HepG2 (cell line): ENCODE measurements around the gene ORC2. TPM values are rescaled to one million over a fixed set of nuclear protein-coding genes. Genes with fewer than 3 reads are reported as not detected.

Experiments
- CCAR2 ChIP-seq: fragments of 200-400 bp; formaldehyde crosslinking; optimal IDR thresholded peaks from 2 replicates; pipeline ENCODE3; 2018; ENCODE audit warnings: low read depth, mild to moderate bottlenecking, low read length, moderate library complexity
- JUND ChIP-seq: sonication (generic); formaldehyde crosslinking; IDR thresholded peaks from 2 replicates; pipeline ENCODE4 v1.8.0; 2022; ENCODE audit warnings: mild to moderate bottlenecking, missing genetic modification reagents
- KDM1A ChIP-seq: IDR thresholded peaks from 2 replicates; pipeline ENCODE4 v1.6.1; 2016; ENCODE audit warnings: missing compliant biosample characterization
- MATR3 ChIP-seq: sonication (generic); formaldehyde crosslinking; IDR thresholded peaks from 2 replicates; pipeline ENCODE4 v1.4.0; 2020; ENCODE audit warnings: missing genetic modification reagents
- NRL ChIP-seq: sonication (generic); formaldehyde crosslinking; IDR thresholded peaks from 2 replicates; pipeline ENCODE4 v1.5.0; 2020; ENCODE audit warnings: missing genetic modification reagents, mild to moderate bottlenecking, moderate library complexity, borderline replicate concordance
- SCMH1 ChIP-seq: sonication (generic); formaldehyde crosslinking; IDR thresholded peaks from 2 replicates; pipeline ENCODE4 v1.9.0; 2021; ENCODE audit warnings: missing genetic modification reagents, mild to moderate bottlenecking, borderline replicate concordance
- TBX3 ChIP-seq: fragments of 450-650 bp; IDR thresholded peaks from 2 replicates; pipeline ENCODE4 v1.6.1; 2017; ENCODE audit warnings: antibody characterized with exemption, mild to moderate bottlenecking, inconsistent platforms, borderline replicate concordance
- TOPORS ChIP-seq: sonication (generic); formaldehyde crosslinking; IDR thresholded peaks from 2 replicates; pipeline ENCODE4 v1.8.0; 2023; ENCODE audit warnings: mild to moderate bottlenecking, missing genetic modification reagents
- ZFP37 ChIP-seq: sonication (generic); formaldehyde crosslinking; IDR thresholded peaks from 2 replicates; pipeline ENCODE4 v1.4.0; 2020; ENCODE audit warnings: missing genetic modification reagents, borderline replicate concordance
- ZKSCAN1 ChIP-seq: fragments of 150-350 bp; IDR thresholded peaks from 2 replicates; pipeline ENCODE4 v1.6.1; 2014; ENCODE audit warnings: low read length
- ZMYM2 ChIP-seq: sonication (generic); formaldehyde crosslinking; IDR thresholded peaks from 2 replicates; pipeline ENCODE4 v1.8.0; 2022; ENCODE audit warnings: mild to moderate bottlenecking, missing genetic modification reagents
- ZNF224 ChIP-seq: sonication (generic); formaldehyde crosslinking; IDR thresholded peaks from 2 replicates; pipeline ENCODE4 v1.5.0; 2020; ENCODE audit warnings: mild to moderate bottlenecking, missing genetic modification reagents
- ZNF30 ChIP-seq: sonication (generic); formaldehyde crosslinking; IDR thresholded peaks from 2 replicates; pipeline ENCODE4 v1.5.0; 2020; ENCODE audit warnings: mild to moderate bottlenecking, missing genetic modification reagents
- ZNF337 ChIP-seq: sonication (generic); formaldehyde crosslinking; IDR thresholded peaks from 2 replicates; pipeline ENCODE4 v1.5.1; 2020; ENCODE audit warnings: missing genetic modification reagents, low read depth, mild to moderate bottlenecking, borderline replicate concordance
- ZNF468 ChIP-seq: sonication (generic); formaldehyde crosslinking; IDR thresholded peaks from 2 replicates; pipeline ENCODE4 v1.8.0; 2022; ENCODE audit warnings: mild to moderate bottlenecking, moderate library complexity, missing genetic modification reagents
- ZNF589 ChIP-seq: sonication (generic); formaldehyde crosslinking; conservative IDR thresholded peaks from 2 replicates; pipeline ENCODE4 v1.8.0; 2022; ENCODE audit warnings: mild to moderate bottlenecking, moderate library complexity, missing genetic modification reagents
- polyA plus RNA-seq, 8 experiments: library from polyadenylated mRNA; depleted of rRNA in 3 of 8; stranded (reverse) in 7 of 8; unstranded in 1 of 8; fragments of >200 nt; fragmentation: Illumina TruSeq in 4 of 8; extraction: Trizol in 4 of 8; gene quantifications; 2 replicates each; pipeline versions ENCODE4 v1.2.1 to v1.2.3, GENCODE V29; 2011 to 2016; ENCODE audit warnings: low read depth in 4 of 8, missing spikeins in 1 of 8, mixed read lengths in 1 of 8; ENCODE audit not compliant: insufficient read depth in 1 of 8
- total RNA-seq, 5 experiments: library from RNA; depleted of rRNA; stranded (reverse); fragments of >200 nt; fragmentation: Illumina TruSeq; extraction: Trizol; gene quantifications; 2 replicates each; pipeline ENCODE4 v1.2.3, GENCODE V29; 2016; ENCODE audit warnings: low read depth in 1 of 5
- TF ChIP-seq, protein P1 (sequence below): sonication (generic); formaldehyde crosslinking; IDR thresholded peaks from 2 replicates; pipeline ENCODE4 v1.4.0; 2020; ENCODE audit warnings: missing genetic modification reagents
- TF ChIP-seq, protein P2 (sequence below): sonication (generic); formaldehyde crosslinking; IDR thresholded peaks from 2 replicates; pipeline ENCODE4 v1.8.1; 2023; ENCODE audit warnings: mild to moderate bottlenecking, moderate library complexity, missing genetic modification reagents
- TF ChIP-seq, protein P3 (sequence below): sonication (generic); formaldehyde crosslinking; IDR thresholded peaks from 2 replicates; pipeline ENCODE4 v1.4.0; 2020; ENCODE audit warnings: missing genetic modification reagents, borderline replicate concordance
- TF ChIP-seq, protein P4 (sequence below): sonication (generic); formaldehyde crosslinking; IDR thresholded peaks from 2 replicates; pipeline ENCODE4 v1.4.0; 2020; ENCODE audit warnings: missing genetic modification reagents

Gene ORC2
- total and polyA plus RNA-seq, 2 of the 13 experiments (the other 11 are each of a cell fraction or from before 2014, with no cell fraction given), result 19.3 to 73.5 TPM

DNA sequence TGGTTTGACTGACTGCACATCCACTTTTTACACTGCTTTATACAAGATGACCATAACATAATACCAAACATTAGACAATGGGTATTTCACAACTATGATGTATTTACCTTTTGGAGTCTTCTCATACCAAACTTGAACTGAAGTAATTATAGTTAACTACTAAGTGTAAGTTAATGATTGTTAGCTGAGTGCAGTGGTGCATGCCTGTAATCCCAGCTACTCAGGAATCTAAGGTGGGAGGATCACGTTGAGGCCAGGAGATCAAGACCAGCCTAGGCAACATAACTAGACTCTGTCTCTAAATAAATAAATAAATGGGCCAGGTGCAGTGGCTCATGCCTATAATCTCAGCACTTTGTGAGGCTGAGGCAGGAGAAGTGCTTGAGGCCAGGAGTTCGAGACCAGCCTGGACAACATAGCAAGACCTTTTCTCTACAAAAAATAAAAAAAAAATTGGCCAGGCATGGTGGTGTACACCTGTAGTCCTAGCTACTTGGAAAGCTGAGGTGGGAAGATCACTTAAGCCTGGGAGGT is 44.9 kb upstream of the ORC2 start (continued):
- TF ChIP-seq TOPORS (CRISPR knock-in tag) (no peak), ZFP37 (no peak), NRL (CRISPR knock-in tag) (no peak), ZKSCAN1 (no peak), ZNF337 (CRISPR knock-in tag) (peak; percentile 83), ZNF224 (CRISPR knock-in tag) (no peak), TBX3 (peak; percentile 48; the same call in 1 of the 2 replicates), JUND (no peak), ZNF589 (no peak), KDM1A (CRISPR knock-in tag) (peak; percentile 86), ZMYM2 (CRISPR knock-in tag) (peak; percentile 99), MATR3 (CRISPR knock-in tag) (no peak), ZNF30 (CRISPR knock-in tag) (no peak), SCMH1 (CRISPR knock-in tag) (no peak), ZNF468 (no peak), CCAR2 (no peak)
- TF ChIP-seq, protein P1, sequence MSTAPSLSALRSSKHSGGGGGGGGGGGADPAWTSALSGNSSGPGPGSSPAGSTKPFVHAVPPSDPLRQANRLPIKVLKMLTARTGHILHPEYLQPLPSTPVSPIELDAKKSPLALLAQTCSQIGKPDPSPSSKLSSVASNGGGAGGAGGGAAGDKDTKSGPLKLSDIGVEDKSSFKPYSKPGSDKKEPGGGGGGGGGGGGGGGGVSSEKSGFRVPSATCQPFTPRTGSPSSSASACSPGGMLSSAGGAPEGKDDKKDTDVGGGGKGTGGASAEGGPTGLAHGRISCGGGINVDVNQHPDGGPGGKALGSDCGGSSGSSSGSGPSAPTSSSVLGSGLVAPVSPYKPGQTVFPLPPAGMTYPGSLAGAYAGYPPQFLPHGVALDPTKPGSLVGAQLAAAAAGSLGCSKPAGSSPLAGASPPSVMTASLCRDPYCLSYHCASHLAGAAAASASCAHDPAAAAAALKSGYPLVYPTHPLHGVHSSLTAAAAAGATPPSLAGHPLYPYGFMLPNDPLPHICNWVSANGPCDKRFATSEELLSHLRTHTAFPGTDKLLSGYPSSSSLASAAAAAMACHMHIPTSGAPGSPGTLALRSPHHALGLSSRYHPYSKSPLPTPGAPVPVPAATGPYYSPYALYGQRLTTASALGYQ, result peak; percentile 40; the same call in 1 of the 2 replicates
- TF ChIP-seq, protein P2, sequence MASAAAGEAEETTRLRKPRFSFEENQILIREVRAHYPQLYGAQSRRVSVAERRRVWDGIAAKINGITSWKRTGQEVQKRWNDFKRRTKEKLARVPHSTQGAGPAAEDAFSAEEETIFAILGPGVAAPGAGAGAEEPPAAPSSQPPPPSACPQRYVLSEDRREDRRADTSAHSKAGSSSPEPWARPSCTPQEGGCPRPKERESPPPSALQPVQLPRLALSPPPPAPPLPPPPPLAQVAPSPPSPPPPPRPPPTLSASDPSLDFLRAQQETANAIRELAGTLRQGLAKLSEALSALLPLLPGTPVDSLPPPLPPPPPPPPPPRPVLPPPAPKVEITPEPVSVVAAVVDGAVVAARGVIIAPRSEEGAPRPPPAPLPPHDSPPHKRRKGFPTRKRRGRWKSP (CRISPR knock-in tag), result no peak
- TF ChIP-seq, protein P3, sequence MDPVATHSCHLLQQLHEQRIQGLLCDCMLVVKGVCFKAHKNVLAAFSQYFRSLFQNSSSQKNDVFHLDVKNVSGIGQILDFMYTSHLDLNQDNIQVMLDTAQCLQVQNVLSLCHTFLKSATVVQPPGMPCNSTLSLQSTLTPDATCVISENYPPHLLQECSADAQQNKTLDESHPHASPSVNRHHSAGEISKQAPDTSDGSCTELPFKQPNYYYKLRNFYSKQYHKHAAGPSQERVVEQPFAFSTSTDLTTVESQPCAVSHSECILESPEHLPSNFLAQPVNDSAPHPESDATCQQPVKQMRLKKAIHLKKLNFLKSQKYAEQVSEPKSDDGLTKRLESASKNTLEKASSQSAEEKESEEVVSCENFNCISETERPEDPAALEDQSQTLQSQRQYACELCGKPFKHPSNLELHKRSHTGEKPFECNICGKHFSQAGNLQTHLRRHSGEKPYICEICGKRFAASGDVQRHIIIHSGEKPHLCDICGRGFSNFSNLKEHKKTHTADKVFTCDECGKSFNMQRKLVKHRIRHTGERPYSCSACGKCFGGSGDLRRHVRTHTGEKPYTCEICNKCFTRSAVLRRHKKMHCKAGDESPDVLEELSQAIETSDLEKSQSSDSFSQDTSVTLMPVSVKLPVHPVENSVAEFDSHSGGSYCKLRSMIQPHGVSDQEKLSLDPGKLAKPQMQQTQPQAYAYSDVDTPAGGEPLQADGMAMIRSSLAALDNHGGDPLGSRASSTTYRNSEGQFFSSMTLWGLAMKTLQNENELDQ, result no peak
- TF ChIP-seq, protein P4, sequence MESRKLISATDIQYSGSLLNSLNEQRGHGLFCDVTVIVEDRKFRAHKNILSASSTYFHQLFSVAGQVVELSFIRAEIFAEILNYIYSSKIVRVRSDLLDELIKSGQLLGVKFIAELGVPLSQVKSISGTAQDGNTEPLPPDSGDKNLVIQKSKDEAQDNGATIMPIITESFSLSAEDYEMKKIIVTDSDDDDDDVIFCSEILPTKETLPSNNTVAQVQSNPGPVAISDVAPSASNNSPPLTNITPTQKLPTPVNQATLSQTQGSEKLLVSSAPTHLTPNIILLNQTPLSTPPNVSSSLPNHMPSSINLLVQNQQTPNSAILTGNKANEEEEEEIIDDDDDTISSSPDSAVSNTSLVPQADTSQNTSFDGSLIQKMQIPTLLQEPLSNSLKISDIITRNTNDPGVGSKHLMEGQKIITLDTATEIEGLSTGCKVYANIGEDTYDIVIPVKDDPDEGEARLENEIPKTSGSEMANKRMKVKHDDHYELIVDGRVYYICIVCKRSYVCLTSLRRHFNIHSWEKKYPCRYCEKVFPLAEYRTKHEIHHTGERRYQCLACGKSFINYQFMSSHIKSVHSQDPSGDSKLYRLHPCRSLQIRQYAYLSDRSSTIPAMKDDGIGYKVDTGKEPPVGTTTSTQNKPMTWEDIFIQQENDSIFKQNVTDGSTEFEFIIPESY (CRISPR knock-in tag), result 0 out of 2 replicates have a peak, but pooled peaks have one; percentile 17
